ENCODE measurements around the gene DTHD1.

DTHD1 gene

GRCh38 chr4:36281384-36282106 is at the start of gene DTHD1:
Gene DTHD1, plus strand, starts transcription at chr4:36281616. Its CDS starts 143 bp downstream, at chr4:36281759.
- DNase-seq = no peak

- DNase-seq = no peak
Observed at GRCh38 chr4:36233567-36234266, 47.7 kb upstream of the DTHD1 start.

- DNase-seq = no peak
Observed at GRCh38 chr4:36235306-36235705, 46.1 kb upstream of the DTHD1 start.

GRCh38 chr4:36236159-36236558 is 45.3 kb upstream of the DTHD1 start:
- no peak for DNase-seq

- DNase-seq = no peak
Observed at GRCh38 chr4:36237366-36238313, 43.8 kb upstream of the DTHD1 start.

GRCh38 chr4:36241771-36242170 is 39.6 kb upstream of the DTHD1 start:
- no peak for DNase-seq

GRCh38 chr4:36242629-36243354 is 38.6 kb upstream of the DTHD1 start:
- DNase-seq = no peak

- peak; percentile 15 to 57 for DNase-seq
Observed at GRCh38 chr4:36243355-36244256, 37.8 kb upstream of the DTHD1 start.

- DNase-seq = peak; percentile 15 to 57
Observed at GRCh38 chr4:36244257-36245082, 36.9 kb upstream of the DTHD1 start, which contains the start of gene ARAP2. Gene ARAP2, minus strand, starts transcription at chr4:36244514. Its CDS starts 15,028 bp downstream, at chr4:36229486.

GRCh38 chr4:36249610-36250009 is 31.8 kb upstream of the DTHD1 start:
- DNase-seq = no peak

- no peak for DNase-seq
Observed at GRCh38 chr4:36251983-36252382, 29.4 kb upstream of the DTHD1 start.

- DNase-seq = no peak
Observed at GRCh38 chr4:36254371-36254770, 27.0 kb upstream of the DTHD1 start.

GRCh38 chr4:36255577-36255976 is 25.8 kb upstream of the DTHD1 start:
- no peak for DNase-seq

- no peak for DNase-seq
Observed at GRCh38 chr4:36256398-36256891, 25.0 kb upstream of the DTHD1 start.

- no peak for DNase-seq
Observed at GRCh38 chr4:36260731-36261130, 20.7 kb upstream of the DTHD1 start.

GRCh38 chr4:36264207-36264826 is 17.1 kb upstream of the DTHD1 start:
- DNase-seq = no peak

GRCh38 chr4:36267486-36268268 is 13.7 kb upstream of the DTHD1 start:
- no peak for DNase-seq

GRCh38 chr4:36269101-36269500 is 12.3 kb upstream of the DTHD1 start:
- DNase-seq = no peak
